Measurements from ENCODE around the gene PHLDB2.

The PHLDB2 gene

GRCh38 chr3:112013784-112014143, 154.7 kb downstream of the PHLDB2 start:
- no peak for DNase-seq (ENCODE audit: low read depth in 2 of 3, low spot score in 1 of 3)

GRCh38 chr3:112017091-112017490, 158.0 kb downstream of the PHLDB2 start:
- no peak for DNase-seq (ENCODE audit: low read depth in 2 of 3, low spot score in 1 of 3)

- no peak for DNase-seq (ENCODE audit: low read depth in 2 of 3, low spot score in 1 of 3)
Measured at GRCh38 chr3:112018712-112019111, 159.6 kb downstream of the PHLDB2 start.

GRCh38 chr3:112019716-112020115, 160.7 kb downstream of the PHLDB2 start:
- DNase-seq (ENCODE audit: low read depth in 2 of 3, low spot score in 1 of 3), result no peak

- DNase-seq (ENCODE audit: low read depth in 2 of 3, low spot score in 1 of 3), result no peak
Measured at GRCh38 chr3:112020674-112021085, 161.6 kb downstream of the PHLDB2 start.

Measured in stimulated activated CD4-positive, alpha-beta T cell treated with anti-CD3 and anti-CD28 coated beads, Interleukin-12 subunit alpha, Interleukin-12 subunit beta, amount 100 ng/mL, for 48 hours (primary cell).